ENCODE measurements around the gene SNX6. TPM values are rescaled to one million over a fixed set of nuclear protein-coding genes. Genes with fewer than 3 reads are reported as not detected.

SNX6 gene
- total RNA-seq, 1 experiment from 2014 or later: 64.2 TPM

GRCh38 chr14:34593740-34594375 lies 36.1 kb downstream of the SNX6 start:
- POLR2A ChIA-PET (ENCODE audit: low non-redundant PET): interaction anchor here (0.7 kb wide), 1 partner anchor 57 kb away, joined by 3 read pairs; no protein-coding TSS in a partner anchor
- intact Hi-C loops (cut with micrococcal nuclease; ENCODE audit: unreplicated experiment): no loop called here
- Histone ChIP-seq H3K9me3 (ENCODE audit: low read depth, low read length, poor library complexity, severe bottlenecking) (no peaks in the 10 kb centered on the region), H3K4me1 (ENCODE audit: insufficient read depth, low read length, poor library complexity, severe bottlenecking) (no peaks in the 10 kb centered on the region), H3K27ac (ENCODE audit: low read depth, low read length, poor library complexity, severe bottlenecking) (no peak overlapping the region), H3K27me3 (replicated peaks; ENCODE audit: insufficient read depth, low read depth, low read length, poor library complexity) (no peaks in the 10 kb centered on the region), H3K4me3 (ENCODE audit: low read depth, low read length, poor library complexity, severe bottlenecking) (no peak overlapping the region), H3K36me3 (ENCODE audit: insufficient read depth, low read length, poor library complexity, severe bottlenecking) (peaks cover 70% of the 10 kb centered on the region)
- DNase-seq (ENCODE audit: low spot score): no peak
- BruUV-seq (replicated peaks): no TSS peak
- no peak for TF ChIP-seq CTCF (conservative IDR thresholded peaks at IDR 0.05; ENCODE audit: low read depth, low read length)
- CTCF ChIA-PET: no interaction called here

GRCh38 chr14:34592623-34593022 lies 37.3 kb downstream of the SNX6 start:
- Histone ChIP-seq H3K27me3 (replicated peaks; ENCODE audit: insufficient read depth, low read depth, low read length, poor library complexity) (no peaks in the 10 kb centered on the region), H3K27ac (ENCODE audit: low read depth, low read length, poor library complexity, severe bottlenecking) (no peak overlapping the region), H3K4me1 (ENCODE audit: insufficient read depth, low read length, poor library complexity, severe bottlenecking) (no peaks in the 10 kb centered on the region), H3K36me3 (ENCODE audit: insufficient read depth, low read length, poor library complexity, severe bottlenecking) (peaks cover 66% of the 10 kb centered on the region), H3K9me3 (ENCODE audit: low read depth, low read length, poor library complexity, severe bottlenecking) (no peaks in the 10 kb centered on the region), H3K4me3 (ENCODE audit: low read depth, low read length, poor library complexity, severe bottlenecking) (no peak overlapping the region)
- POLR2A ChIA-PET (ENCODE audit: low non-redundant PET): no interaction called here
- BruUV-seq (replicated peaks): no TSS peak
- no peak for TF ChIP-seq EZH2 (IDR thresholded peaks at IDR 0.05; ENCODE audit: borderline replicate concordance, low read depth, low read length, poor library complexity, severe bottlenecking)
- TF ChIP-seq CTCF (conservative IDR thresholded peaks at IDR 0.05; ENCODE audit: low read depth, low read length): no peak
- intact Hi-C loops (cut with micrococcal nuclease; ENCODE audit: unreplicated experiment): no loop called here
- no peak for DNase-seq (ENCODE audit: low spot score)
- CTCF ChIA-PET: no interaction called here

GRCh38 chr14:34583525-34583924 lies 46.4 kb downstream of the SNX6 start:
- intact Hi-C loops (cut with micrococcal nuclease; ENCODE audit: unreplicated experiment): no loop called here
- BruUV-seq (replicated peaks): no TSS peak
- CTCF ChIA-PET: no interaction called here

More at GRCh38 chr14:34583525-34583924, 46.4 kb downstream of the SNX6 start:
- H3K9me3 ChIP-seq (ENCODE audit: low read depth, low read length, poor library complexity, severe bottlenecking): no peaks in the 10 kb centered on the region
- peaks cover 42% of the 10 kb centered on the region for H3K36me3 ChIP-seq (ENCODE audit: insufficient read depth, low read length, poor library complexity, severe bottlenecking)
- DNase-seq (ENCODE audit: low spot score): no peak
- H3K27me3 ChIP-seq (replicated peaks; ENCODE audit: insufficient read depth, low read depth, low read length, poor library complexity): no peaks in the 10 kb centered on the region
- H3K4me3 ChIP-seq (ENCODE audit: low read depth, low read length, poor library complexity, severe bottlenecking): no peak overlapping the region
- POLR2A ChIA-PET (ENCODE audit: low non-redundant PET): no interaction called here
- H3K27ac ChIP-seq (ENCODE audit: low read depth, low read length, poor library complexity, severe bottlenecking): no peak overlapping the region
- TF ChIP-seq CTCF (conservative IDR thresholded peaks at IDR 0.05; ENCODE audit: low read depth, low read length): no peak
- no peak for TF ChIP-seq EZH2 (IDR thresholded peaks at IDR 0.05; ENCODE audit: borderline replicate concordance, low read depth, low read length, poor library complexity, severe bottlenecking)
- no peaks in the 10 kb centered on the region for H3K4me1 ChIP-seq (ENCODE audit: insufficient read depth, low read length, poor library complexity, severe bottlenecking)
